ENCODE measurements around the gene GRB10.

GRCh38 chr7:50595491-50596102 lies 187.1 kb downstream of the GRB10 start:
- TF ChIP-seq, protein P1, sequence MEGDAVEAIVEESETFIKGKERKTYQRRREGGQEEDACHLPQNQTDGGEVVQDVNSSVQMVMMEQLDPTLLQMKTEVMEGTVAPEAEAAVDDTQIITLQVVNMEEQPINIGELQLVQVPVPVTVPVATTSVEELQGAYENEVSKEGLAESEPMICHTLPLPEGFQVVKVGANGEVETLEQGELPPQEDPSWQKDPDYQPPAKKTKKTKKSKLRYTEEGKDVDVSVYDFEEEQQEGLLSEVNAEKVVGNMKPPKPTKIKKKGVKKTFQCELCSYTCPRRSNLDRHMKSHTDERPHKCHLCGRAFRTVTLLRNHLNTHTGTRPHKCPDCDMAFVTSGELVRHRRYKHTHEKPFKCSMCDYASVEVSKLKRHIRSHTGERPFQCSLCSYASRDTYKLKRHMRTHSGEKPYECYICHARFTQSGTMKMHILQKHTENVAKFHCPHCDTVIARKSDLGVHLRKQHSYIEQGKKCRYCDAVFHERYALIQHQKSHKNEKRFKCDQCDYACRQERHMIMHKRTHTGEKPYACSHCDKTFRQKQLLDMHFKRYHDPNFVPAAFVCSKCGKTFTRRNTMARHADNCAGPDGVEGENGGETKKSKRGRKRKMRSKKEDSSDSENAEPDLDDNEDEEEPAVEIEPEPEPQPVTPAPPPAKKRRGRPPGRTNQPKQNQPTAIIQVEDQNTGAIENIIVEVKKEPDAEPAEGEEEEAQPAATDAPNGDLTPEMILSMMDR (IDR thresholded peaks at IDR 0.05): peak in 2 of 3 donors; percentile 40 to 43
- TF ChIP-seq POLR2A (IDR thresholded peaks at IDR 0.05): no peak
- TF ChIP-seq POLR2AphosphoS5 (IDR thresholded peaks at IDR 0.05): no peak

Data from breast epithelium (tissue), 3 donors.